DND-41 (cell line): ENCODE measurements around the gene NHEJ1.

Experiments
- ATAC-seq: fragments of 200-7000 bp; cut with Tn5 transposase; 3 replicates; pipeline ENCODE4 v1.9.1; 2021; ENCODE audit warnings: low read depth; ENCODE audit not compliant: insufficient read depth
- DNase-seq: peaks from one replicate; pipeline ENCODE4 v3.0.0-alpha.2; 2020
- H2AFZ ChIP-seq: 2 replicates; pipeline ENCODE4 v1.6.0; 2012; ENCODE audit warnings: low read depth, low read length
- H3K27ac ChIP-seq: 2 replicates; pipeline ENCODE4 v1.5.1; 2012; ENCODE audit warnings: low read length, inconsistent platforms
- H3K27me3 ChIP-seq: fragments of 200-600 bp; sonication (generic); 2 replicates; pipeline ENCODE4 v1.6.0; 2012; ENCODE audit warnings: low read length, mild to moderate bottlenecking, inconsistent platforms; ENCODE audit not compliant: insufficient read depth, poor library complexity
- H3K36me3 ChIP-seq: 2 replicates; pipeline ENCODE4 v1.5.1; 2012; ENCODE audit warnings: low read length, inconsistent platforms; ENCODE audit not compliant: insufficient read depth
- H3K4me1 ChIP-seq: 2 replicates; pipeline ENCODE4 v1.5.1; 2012; ENCODE audit warnings: mild to moderate bottlenecking, low read length; ENCODE audit not compliant: insufficient read depth
- H3K4me2 ChIP-seq: 2 replicates; pipeline ENCODE4 v1.6.0; 2012; ENCODE audit warnings: mild to moderate bottlenecking, moderate library complexity, low read length, inconsistent platforms; ENCODE audit not compliant: insufficient read depth
- H3K4me3 ChIP-seq, 2 experiments: fragments of 200-600 bp in 1 of 2; shearing (Covaris generic) in 1 of 2; 2 replicates each; pipeline ENCODE4 v1.5.1; 2012 to 2016; ENCODE audit warnings: inconsistent platforms in 2 of 2, low read length in 2 of 2, mild to moderate bottlenecking in 2 of 2, low read depth in 1 of 2, moderate library complexity in 1 of 2
- H3K79me2 ChIP-seq: 2 replicates; pipeline ENCODE4 v1.6.0; 2012; ENCODE audit warnings: low read length, inconsistent platforms; ENCODE audit not compliant: insufficient read depth
- H3K9ac ChIP-seq: 2 replicates; pipeline ENCODE4 v1.6.0; 2012; ENCODE audit warnings: low read depth, mild to moderate bottlenecking, inconsistent platforms, low read length, moderate library complexity
- H3K9me3 ChIP-seq: 2 replicates; pipeline ENCODE4 v1.5.1; 2012; ENCODE audit warnings: low read length, moderate library complexity, mild to moderate bottlenecking, inconsistent platforms; ENCODE audit not compliant: insufficient read depth, severe bottlenecking
- H4K20me1 ChIP-seq: 2 replicates; pipeline ENCODE4 v1.6.0; 2012; ENCODE audit warnings: low read length; ENCODE audit not compliant: insufficient read depth
- CTCF ChIP-seq: IDR thresholded peaks from 2 replicates; pipeline ENCODE4 v1.5.1; 2012; ENCODE audit warnings: borderline replicate concordance, low read length, moderate library complexity, mild to moderate bottlenecking; ENCODE audit not compliant: poor library complexity, severe bottlenecking; ENCODE audit errors: extremely low read depth
- EZH2 ChIP-seq: IDR thresholded peaks from 3 replicates; pipeline ENCODE4 v1.6.1; 2012; ENCODE audit warnings: borderline replicate concordance, low read depth, mild to moderate bottlenecking, moderate library complexity, low read length, inconsistent platforms; ENCODE audit not compliant: severe bottlenecking

The NHEJ1 gene

GRCh38 chr2:219179601-219180465 lies 19.2 kb upstream of the NHEJ1 start:
- peaks cover 25% of the 10 kb centered on the region; the same call in 1 of the 2 replicates for H4K20me1 ChIP-seq
- peaks cover 43% of the 10 kb centered on the region for H3K79me2 ChIP-seq
- H3K9me3 ChIP-seq, result no peaks in the 10 kb centered on the region
- no peak overlapping the region for H3K27ac ChIP-seq
- peak overlapping the region; percentile 99 for H3K4me2 ChIP-seq
- DNase-seq (no peak), ATAC-seq (no peak)
- H2AFZ ChIP-seq, result no peak overlapping the region
- H3K4me1 ChIP-seq, result peaks cover 37% of the 10 kb centered on the region
- H3K36me3 ChIP-seq, result peaks cover 55% of the 10 kb centered on the region
- H3K4me3 ChIP-seq, result peak overlapping the region in 1 of 2 experiments; percentile 97; a peak in 2 of 4 replicates
- H3K27me3 ChIP-seq, result no peaks in the 10 kb centered on the region
- TF ChIP-seq EZH2, result no peak
- peak overlapping the region; percentile 97; the same call in 1 of the 2 replicates for H3K9ac ChIP-seq

DNA sequence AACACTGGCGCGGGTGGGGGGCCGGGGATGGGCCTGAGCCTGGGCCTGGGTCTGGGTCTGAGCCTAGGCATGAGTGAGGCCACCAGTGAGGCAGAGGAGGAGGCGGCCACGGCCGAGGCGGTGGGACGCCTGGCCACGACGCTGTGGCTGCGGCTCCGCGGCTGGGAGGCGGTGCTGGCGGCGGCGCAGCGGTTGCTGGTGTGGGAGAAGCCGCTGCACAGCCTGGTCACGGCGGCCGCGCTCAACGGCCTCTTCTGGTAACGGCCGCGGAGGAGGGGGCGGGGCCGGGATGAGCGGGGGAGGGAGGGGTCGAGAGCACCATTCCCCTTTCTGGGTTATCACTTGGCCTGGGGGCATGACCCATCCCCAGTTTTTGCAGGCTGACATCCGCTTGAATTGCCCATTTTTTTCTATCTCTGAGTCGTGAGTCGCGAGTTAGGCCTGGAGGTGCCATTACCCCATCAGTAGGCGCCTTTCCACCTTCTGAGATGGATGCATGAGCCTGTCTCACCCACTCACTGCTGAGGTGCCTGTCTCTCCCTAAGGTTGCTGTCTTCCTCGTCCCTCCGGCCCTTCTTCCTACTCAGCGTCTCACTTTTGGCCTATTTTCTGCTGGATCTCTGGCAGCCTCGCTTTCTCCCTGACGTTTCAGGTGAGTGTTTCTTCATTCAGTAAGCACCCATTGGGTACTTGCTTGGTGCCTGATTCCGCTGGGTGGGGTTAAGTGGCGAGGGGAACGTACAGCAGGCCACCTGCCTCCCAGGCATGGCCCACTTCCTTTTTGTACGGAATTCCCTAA lies 18.0 kb upstream of the NHEJ1 start:
- TF ChIP-seq EZH2, result no peak
- TF ChIP-seq CTCF, result no peak
- H3K36me3 ChIP-seq, result peaks cover 58% of the 10 kb centered on the region
- peaks cover 39% of the 10 kb centered on the region for H3K4me1 ChIP-seq
- H3K4me2 ChIP-seq, result peak overlapping the region; percentile 99
- H3K27ac ChIP-seq, result peak overlapping the region; percentile 99
- peak overlapping the region; percentile 97 for H3K9ac ChIP-seq
- H4K20me1 ChIP-seq, result peaks cover 25% of the 10 kb centered on the region; the same call in 1 of the 2 replicates
- DNase-seq, result peak; percentile 44
- ATAC-seq, result 0 out of 3 replicates have a peak, but pooled peaks have one; percentile 1
- no peaks in the 10 kb centered on the region for H3K27me3 ChIP-seq
- no peaks in the 10 kb centered on the region for H3K9me3 ChIP-seq
- H3K79me2 ChIP-seq, result peaks cover 43% of the 10 kb centered on the region
- H3K4me3 ChIP-seq, result peak overlapping the region; percentile 67 to 97
- H2AFZ ChIP-seq, result peak overlapping the region; percentile 68

GRCh38 chr2:219177552-219178376 lies 17.1 kb upstream of the NHEJ1 start, which contains the start of gene RETREG2:
TSS of gene RETREG2 (plus strand) at chr2:219178275. CDS start at chr2:219178353, 78 bp downstream.
- peaks cover 29% of the 10 kb centered on the region; the same call in 1 of the 2 replicates for H4K20me1 ChIP-seq
- TF ChIP-seq CTCF (peak; percentile 53), EZH2 (no peak)
- H3K4me3 ChIP-seq, result peak within 1 kb of the TSS; percentile 67 to 97
- peak within 1 kb of the TSS; percentile 97 for H3K9ac ChIP-seq
- peaks cover 39% of the 10 kb centered on the region for H3K4me1 ChIP-seq
- H3K9me3 ChIP-seq, result no peaks in the 10 kb centered on the region
- H3K27ac ChIP-seq, result peak within 1 kb of the TSS; percentile 99
- H3K4me2 ChIP-seq, result peak within 1 kb of the TSS; percentile 99
- H3K36me3 ChIP-seq, result peaks cover 57% of the 10 kb centered on the region
- H3K27me3 ChIP-seq, result no peaks in the 10 kb centered on the region
- DNase-seq, result peak; percentile 83
- peak within 1 kb of the TSS; percentile 96 for H2AFZ ChIP-seq
- peak; percentile 60 for ATAC-seq
- peaks cover 43% of the 10 kb centered on the region for H3K79me2 ChIP-seq
